Measurements from ENCODE around the gene MRPL52. TPM values are rescaled to one million over a fixed set of nuclear protein-coding genes. Genes with fewer than 3 reads are reported as not detected.

Gene MRPL52
- total and polyA plus RNA-seq, 2 of the 13 experiments (the other 11 are each of a cell fraction or from before 2014, with no cell fraction given) = 118 to 329 TPM

GRCh38 chr14:22791301-22791700, 38.4 kb upstream of the MRPL52 start (continued):
- TF ChIP-seq SPEN (CRISPR knock-in tag; IDR thresholded peaks at IDR 0.05; ENCODE audit: low read depth) (no peak), ATF7 (IDR thresholded peaks at IDR 0.05) (peak; percentile 79), ATF7 (CRISPR knock-in tag; IDR thresholded peaks at IDR 0.05) (no peak), KMT2B (CRISPR knock-in tag; IDR thresholded peaks at IDR 0.05) (no peak), RBAK (CRISPR knock-in tag; IDR thresholded peaks at IDR 0.05) (no peak), RAD51 (IDR thresholded peaks at IDR 0.05; ENCODE audit: borderline replicate concordance) (no peak), SP5 (CRISPR knock-in tag; IDR thresholded peaks at IDR 0.05; ENCODE audit: borderline replicate concordance, low read depth) (no peak), ZNF724P (CRISPR knock-in tag; IDR thresholded peaks at IDR 0.05; ENCODE audit: borderline replicate concordance) (no peak)
- TF ChIP-seq, protein P1, sequence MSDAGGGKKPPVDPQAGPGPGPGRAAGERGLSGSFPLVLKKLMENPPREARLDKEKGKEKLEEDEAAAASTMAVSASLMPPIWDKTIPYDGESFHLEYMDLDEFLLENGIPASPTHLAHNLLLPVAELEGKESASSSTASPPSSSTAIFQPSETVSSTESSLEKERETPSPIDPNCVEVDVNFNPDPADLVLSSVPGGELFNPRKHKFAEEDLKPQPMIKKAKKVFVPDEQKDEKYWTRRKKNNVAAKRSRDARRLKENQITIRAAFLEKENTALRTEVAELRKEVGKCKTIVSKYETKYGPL (CRISPR knock-in tag; IDR thresholded peaks at IDR 0.05) = no peak

DNA sequence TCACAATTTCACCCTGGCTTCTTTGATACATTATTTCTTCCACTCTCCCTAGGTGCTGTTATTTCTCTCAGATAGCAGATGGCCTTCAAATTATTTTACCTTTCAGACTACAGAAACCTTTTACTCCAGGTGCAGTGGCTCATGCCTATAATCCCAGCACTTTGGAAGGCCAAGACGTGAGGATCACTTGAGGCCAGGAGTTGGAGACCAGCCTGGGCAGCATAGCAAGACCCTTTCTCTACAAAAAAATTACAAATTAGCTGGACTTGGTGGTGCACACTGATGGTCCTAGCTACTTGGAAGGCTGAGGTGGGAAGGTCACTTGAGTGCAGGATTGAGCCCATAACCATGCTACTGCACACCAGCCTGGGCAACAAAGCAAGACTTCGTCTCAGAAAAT, 37.5 kb upstream of the MRPL52 start:
- Histone ChIP-seq H4K20me1 (ENCODE audit: insufficient read depth, low read length) (no peaks in the 10 kb centered on the region), H2AFZ (ENCODE audit: low read length) (no peak overlapping the region), H3K9me3 (ENCODE audit: low read length) (no peaks in the 10 kb centered on the region), H3K9ac (ENCODE audit: insufficient read depth, low read depth, low read length) (no peak overlapping the region), H3K4me2 (ENCODE audit: low read depth, low read length) (no peak overlapping the region), H3K27ac (ENCODE audit: extremely low read length, insufficient read depth, low read length) (no peak overlapping the region), H3K79me2 (ENCODE audit: insufficient read depth, low read length) (no peaks in the 10 kb centered on the region), H3K36me3 (replicated peaks in 1 of 2; ENCODE audit: control insufficient read depth in 1 of 2, insufficient read depth in 2 of 2, low read length in 2 of 2) (no peaks in the 10 kb centered on the region), H3K27me3 (ENCODE audit: control insufficient read depth in 1 of 2, insufficient read depth in 2 of 2, low read length in 2 of 2) (no peaks in the 10 kb centered on the region; a peak in 1 of 5 replicates), H3K4me3 (replicated peaks in 1 of 3; ENCODE audit: insufficient read depth in 1 of 3, low read depth in 2 of 3, low read length in 3 of 3) (no peak overlapping the region), H3K4me1 (ENCODE audit: insufficient read depth, low read length) (peaks cover 25% of the 10 kb centered on the region)
- 64% methylated on average over 2 of the region's 2 CpGs for WGBS (ENCODE audit: low lambda C conversion rate)
- intact Hi-C loops (cut with micrococcal nuclease; ENCODE audit: unreplicated experiment) = no loop called here
- in situ Hi-C loops (cut with HindIII; ENCODE audit: extremely low pct_ligation_motif_present, low pct_unique_long_range_greater_than_20kb) = no loop called here
- ATAC-seq (no peak), FAIRE-seq (no peak), DNase-seq (ENCODE audit: low spot score) (no peak)
- no TSS peak for BruUV-seq (replicated peaks)
- POLR2A ChIA-PET = interaction anchor here (1.6 kb wide), 1 partner anchor 27 kb away, joined by 3 read pairs; no protein-coding TSS in a partner anchor
- CTCF ChIA-PET (ENCODE audit: low intra/inter-chr PET ratio, low total read pairs) = no interaction called here
- TF ChIP-seq, protein P2, sequence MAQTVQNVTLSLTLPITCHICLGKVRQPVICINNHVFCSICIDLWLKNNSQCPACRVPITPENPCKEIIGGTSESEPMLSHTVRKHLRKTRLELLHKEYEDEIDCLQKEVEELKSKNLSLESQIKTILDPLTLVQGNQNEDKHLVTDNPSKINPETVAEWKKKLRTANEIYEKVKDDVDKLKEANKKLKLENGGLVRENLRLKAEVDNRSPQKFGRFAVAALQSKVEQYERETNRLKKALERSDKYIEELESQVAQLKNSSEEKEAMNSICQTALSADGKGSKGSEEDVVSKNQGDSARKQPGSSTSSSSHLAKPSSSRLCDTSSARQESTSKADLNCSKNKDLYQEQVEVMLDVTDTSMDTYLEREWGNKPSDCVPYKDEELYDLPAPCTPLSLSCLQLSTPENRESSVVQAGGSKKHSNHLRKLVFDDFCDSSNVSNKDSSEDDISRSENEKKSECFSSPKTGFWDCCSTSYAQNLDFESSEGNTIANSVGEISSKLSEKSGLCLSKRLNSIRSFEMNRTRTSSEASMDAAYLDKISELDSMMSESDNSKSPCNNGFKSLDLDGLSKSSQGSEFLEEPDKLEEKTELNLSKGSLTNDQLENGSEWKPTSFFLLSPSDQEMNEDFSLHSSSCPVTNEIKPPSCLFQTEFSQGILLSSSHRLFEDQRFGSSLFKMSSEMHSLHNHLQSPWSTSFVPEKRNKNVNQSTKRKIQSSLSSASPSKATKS (CRISPR knock-in tag; IDR thresholded peaks at IDR 0.05) = no peak
- no peak for TF ChIP-seq ZNF775 (CRISPR knock-in tag; IDR thresholded peaks at IDR 0.05; ENCODE audit: borderline replicate concordance)
- no peak for TF ChIP-seq ZNF33B (CRISPR knock-in tag; IDR thresholded peaks at IDR 0.05)
- TF ChIP-seq HDAC1 (CRISPR knock-in tag; IDR thresholded peaks at IDR 0.05) = no peak
- TF ChIP-seq MLX (CRISPR knock-in tag; IDR thresholded peaks at IDR 0.05) = no peak
- peak; percentile 65 for TF ChIP-seq ZNF121 (CRISPR knock-in tag; IDR thresholded peaks at IDR 0.05)
- no peak for TF ChIP-seq NFE2L1 (CRISPR knock-in tag; IDR thresholded peaks at IDR 0.05; ENCODE audit: borderline replicate concordance)
- TF ChIP-seq ESRRA (CRISPR knock-in tag; IDR thresholded peaks at IDR 0.05; ENCODE audit: low read depth) = no peak
- TF ChIP-seq ISL2 (CRISPR knock-in tag; IDR thresholded peaks at IDR 0.05) = no peak

Data from HepG2 (cell line).